ENCODE results near the gene SF3B5.

DNA sequence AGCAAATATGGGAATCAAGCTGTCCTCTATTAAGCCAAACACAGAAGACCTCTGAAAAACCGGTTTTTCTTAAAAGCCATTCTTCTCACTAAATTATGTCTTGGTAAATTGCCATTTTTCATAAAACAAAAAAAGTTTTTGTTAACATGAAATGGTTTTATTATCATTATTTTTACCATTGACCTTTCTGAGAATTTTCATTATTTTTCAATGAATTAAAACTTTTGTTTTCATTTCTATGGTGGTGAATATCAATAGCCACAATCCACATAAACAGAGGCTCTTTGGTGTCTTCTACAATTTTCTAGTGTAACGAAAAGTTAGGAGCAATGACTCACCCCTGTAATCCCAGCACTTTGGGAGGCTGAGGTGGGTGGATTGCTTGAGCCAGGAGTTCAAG is 2.1 kb downstream of the SF3B5 start:
- TF ChIP-seq CTCF (IDR thresholded peaks at IDR 0.05 in 4 of 5, conservative IDR thresholded peaks at IDR 0.05 in 1 of 5) (no peak), POLR2A (IDR thresholded peaks at IDR 0.05) (no peak)
